Measurements from ENCODE around the gene CGAS. TPM values are rescaled to one million over a fixed set of nuclear protein-coding genes. Genes with fewer than 3 reads are reported as not detected.

Gene CGAS
- 3.8 to 4.4 TPM (median 4.0 TPM) in 5 replicates for total RNA-seq (2022; extraction: Qiagen RNA extraction)

DNA sequence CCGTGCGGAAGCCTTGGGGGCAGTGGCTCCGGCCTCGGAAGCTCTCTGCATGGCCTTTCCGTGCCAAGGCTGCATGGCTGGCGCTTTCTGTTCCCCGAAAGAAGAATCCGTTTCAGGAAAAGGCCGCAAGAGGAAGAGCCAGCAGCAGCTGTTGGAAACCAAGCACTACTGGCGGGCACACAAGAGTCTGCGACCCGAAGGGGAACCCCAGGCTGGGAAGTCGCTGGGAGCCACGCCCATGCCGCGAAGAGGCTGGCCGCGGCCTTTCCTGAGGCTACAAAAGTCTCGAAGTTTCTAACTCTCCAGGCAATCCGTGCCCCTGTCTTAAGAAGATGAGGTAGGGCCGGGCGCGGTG is at the start of gene CGAS:
TSS of gene CGAS (minus strand) at position 191 of the 355 bp plus-strand sequence. CDS start at position 75, 116 bp downstream.

DNA sequence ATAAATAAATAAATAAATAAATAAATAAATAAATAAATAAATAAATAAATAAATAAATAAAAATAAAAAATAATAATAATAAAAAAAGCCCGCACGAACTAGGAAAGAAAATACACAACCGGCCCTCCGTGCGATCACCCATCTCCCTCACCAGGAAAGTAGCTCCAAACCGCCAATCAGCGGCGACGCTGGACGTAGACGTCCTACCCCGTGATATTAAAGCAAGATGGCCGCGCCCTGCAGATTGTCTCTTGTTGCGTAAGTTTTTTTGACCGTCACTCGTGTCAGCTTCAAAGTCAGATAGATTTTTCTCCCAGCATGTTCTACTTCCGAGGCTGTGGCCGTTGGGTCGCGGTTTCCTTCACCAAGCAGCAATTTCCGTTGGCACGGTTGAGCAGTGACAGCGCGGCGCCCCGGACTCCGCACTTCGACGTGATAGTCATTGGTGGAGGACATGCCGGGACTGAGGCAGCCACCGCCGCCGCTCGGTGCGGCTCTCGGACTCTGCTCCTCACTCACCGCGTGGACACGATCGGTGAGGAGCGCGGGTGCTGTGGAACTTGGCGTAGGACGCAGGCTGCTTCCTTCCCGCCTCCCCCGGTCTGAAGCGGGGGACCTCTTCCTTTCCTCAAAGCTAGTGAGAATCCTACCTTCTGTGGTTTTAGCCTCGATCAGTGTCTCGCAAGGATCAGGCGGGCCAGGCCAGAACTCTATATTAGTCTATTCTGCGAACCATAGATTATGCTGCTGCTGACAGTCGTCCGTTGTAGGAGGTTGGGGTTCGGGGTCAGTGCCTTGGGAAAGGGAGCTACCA is 9.6 kb upstream of the CGAS start, which contains the start of gene MTO1:
TSS of gene MTO1 (plus strand) at position 201 of the 814 bp plus-strand sequence. CDS start at position 319, 118 bp downstream.

DNA sequence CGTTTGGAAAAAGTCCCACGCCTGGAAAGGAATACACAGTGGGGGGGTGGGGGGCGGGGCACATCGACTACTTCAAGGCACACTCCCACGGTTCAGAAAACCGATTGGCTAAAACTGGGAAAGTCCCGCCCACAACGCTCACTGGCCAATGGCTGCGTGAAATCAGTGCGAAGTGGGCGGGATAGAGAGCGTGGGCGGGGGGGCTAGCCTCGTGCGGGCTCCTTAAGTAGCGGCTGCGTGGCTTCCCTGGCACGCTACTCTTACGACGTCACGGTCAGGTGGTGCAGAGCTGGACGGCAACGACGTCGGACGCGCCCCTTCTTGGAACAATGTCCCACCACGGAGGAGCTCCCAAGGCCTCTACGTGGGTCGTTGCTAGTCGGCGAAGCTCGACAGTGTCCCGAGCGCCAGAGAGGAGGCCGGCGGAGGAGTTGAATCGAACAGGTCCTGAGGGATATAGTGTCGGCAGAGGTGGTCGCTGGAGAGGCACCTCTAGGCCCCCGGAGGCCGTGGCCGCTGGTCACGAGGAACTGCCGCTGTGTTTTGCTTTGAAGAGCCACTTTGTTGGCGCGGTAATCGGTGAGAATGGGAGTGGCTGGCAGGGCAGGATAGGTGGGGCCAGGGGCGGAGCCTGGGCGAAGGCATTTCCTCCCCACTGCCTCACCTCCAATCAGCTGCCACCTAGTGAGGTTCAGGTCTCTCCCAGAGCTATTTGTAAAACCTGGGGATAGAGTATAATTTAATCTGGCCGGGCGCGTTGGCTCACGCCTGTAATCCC is 57.3 kb downstream of the CGAS start, which contains the start of gene DDX43:
TSS of gene DDX43 (plus strand) at position 252 of the 778 bp plus-strand sequence. CDS start at position 330, 78 bp downstream.

Other genes with a start within 250 kb of the CGAS start
- 0.24 to 0.75 TPM (median 0.35 TPM) in 3 of 5 replicates, not detected in the others for gene KHDC1L, start 226.8 kb downstream of the CGAS start, total RNA-seq (2022; extraction: Qiagen RNA extraction)
- 2.9 to 3.5 TPM (median 3.3 TPM) in 5 replicates for gene KHDC1, start 189.1 kb downstream of the CGAS start, total RNA-seq (2022; extraction: Qiagen RNA extraction)
- not detected in 5 replicates for gene DPPA5, start 98.0 kb downstream of the CGAS start, total RNA-seq (2022; extraction: Qiagen RNA extraction)
- not detected in 5 replicates for gene KHDC3L, start 89.6 kb downstream of the CGAS start, total RNA-seq (2022; extraction: Qiagen RNA extraction)
- gene OOEP, start 82.4 kb downstream of the CGAS start, total RNA-seq (2022; extraction: Qiagen RNA extraction): not detected in 5 replicates
- gene DDX43, start 57.5 kb downstream of the CGAS start, total RNA-seq (2022; extraction: Qiagen RNA extraction): 0.05 TPM in 1 of 5 replicates, not detected in the others
- gene MTO1, start 9.4 kb upstream of the CGAS start, total RNA-seq (2022; extraction: Qiagen RNA extraction): 8.4 to 11.6 TPM (median 10.2 TPM) in 5 replicates
- 7,273 to 9,095 TPM (median 7,623 TPM) in 5 replicates for gene EEF1A1, start 68.7 kb upstream of the CGAS start, total RNA-seq (2022; extraction: Qiagen RNA extraction)
- 12.9 to 15.1 TPM (median 14.3 TPM) in 5 replicates for gene SLC17A5, start 201.7 kb upstream of the CGAS start, total RNA-seq (2022; extraction: Qiagen RNA extraction)
- 42.4 to 78.3 TPM (median 67.9 TPM) in 5 replicates for gene CD109, start 243.9 kb upstream of the CGAS start, total RNA-seq (2022; extraction: Qiagen RNA extraction)